ENCODE data around the gene AMD1.
"Not testable (repeated sequence)": the region's sequence is repeated elsewhere in the genome, so short reads cannot be mapped to it uniquely, and the experiment has no call there.

Gene AMD1

GRCh38 chr6:110877569-110877968, 3.0 kb downstream of the AMD1 start:
- DNase-seq (ENCODE audit: low read depth): no peak

GRCh38 chr6:110878751-110879522, 4.4 kb downstream of the AMD1 start:
- DNase-seq (ENCODE audit: low read depth): peak; percentile 10

- DNase-seq (ENCODE audit: low read depth): no peak
These were observed 6.1 kb downstream of the AMD1 start for GRCh38 chr6:110880651-110881050.

- DNase-seq (ENCODE audit: low read depth): no peak
These were observed 7.1 kb downstream of the AMD1 start for GRCh38 chr6:110881546-110882273.

GRCh38 chr6:110882274-110882619, 7.7 kb downstream of the AMD1 start:
- DNase-seq (ENCODE audit: low read depth): no peak

- no peak for DNase-seq (ENCODE audit: low read depth)
These were observed 8.4 kb downstream of the AMD1 start for GRCh38 chr6:110882824-110883554.

- no peak for DNase-seq (ENCODE audit: low read depth)
These were observed 9.7 kb downstream of the AMD1 start for GRCh38 chr6:110884321-110884720.

GRCh38 chr6:110885526-110885925, 10.9 kb downstream of the AMD1 start:
- no peak for DNase-seq (ENCODE audit: low read depth)

- DNase-seq (ENCODE audit: low read depth): no peak
These were observed 12.1 kb downstream of the AMD1 start for GRCh38 chr6:110886555-110887167.

- DNase-seq (ENCODE audit: low read depth): no peak
These were observed 15.7 kb downstream of the AMD1 start for GRCh38 chr6:110890288-110890687.

GRCh38 chr6:110895907-110896608, 21.5 kb downstream of the AMD1 start:
- no peak for DNase-seq (ENCODE audit: low read depth)

- no peak for DNase-seq (ENCODE audit: low read depth)
These were observed 22.8 kb downstream of the AMD1 start for GRCh38 chr6:110897433-110897832.

- no peak for DNase-seq (ENCODE audit: low read depth)
These were observed 23.5 kb downstream of the AMD1 start for GRCh38 chr6:110898111-110898510.

GRCh38 chr6:110900028-110900598, 25.5 kb downstream of the AMD1 start:
- no peak for DNase-seq (ENCODE audit: low read depth)

GRCh38 chr6:110901601-110902000, 27.0 kb downstream of the AMD1 start:
- not testable (repeated sequence) for DNase-seq (ENCODE audit: low read depth)

- DNase-seq (ENCODE audit: low read depth): no peak
These were observed 27.5 kb downstream of the AMD1 start for GRCh38 chr6:110902091-110902490.

- DNase-seq (ENCODE audit: low read depth): not testable (repeated sequence)
These were observed 31.7 kb downstream of the AMD1 start for GRCh38 chr6:110906273-110906672.

- no peak for DNase-seq (ENCODE audit: low read depth)
These were observed 56.2 kb downstream of the AMD1 start for GRCh38 chr6:110930781-110931180.

- DNase-seq (ENCODE audit: low read depth): no peak
These were observed 59.3 kb downstream of the AMD1 start for GRCh38 chr6:110933912-110934311.

- DNase-seq (ENCODE audit: low read depth): no peak
These were observed 59.9 kb downstream of the AMD1 start for GRCh38 chr6:110934381-110934898.

GRCh38 chr6:110935171-110935570, 60.6 kb downstream of the AMD1 start:
- DNase-seq (ENCODE audit: low read depth): no peak

Data from activated gamma-delta T cell treated with anti-CD3 and anti-CD28 coated beads, Interleukin-2, amount 50 U/mL, for 16 hours (primary cell).